GM18951 (cell line): ENCODE results near the gene AKIRIN2.
A peak's percentile ranks its signal among the peaks of the same experiment; 100 is the strongest.
"Not testable (repeated sequence)": the region's sequence is repeated elsewhere in the genome, so short reads cannot be mapped to it uniquely, and the experiment has no call there.

Experiments used
- POLR2A ChIP-seq: IDR thresholded peaks from 4 replicates; pipeline ENCODE4 v1.6.1; 2011; ENCODE audit warnings: mild to moderate bottlenecking; ENCODE audit not compliant: insufficient read length, insufficient read depth; ENCODE audit errors: extremely low read depth
- in situ Hi-C: fragments of 300-500 bp; cut with MboI; formaldehyde crosslinking; loops from one replicate; pipeline ENCODE4 v1.12.0; 2022; ENCODE audit warnings: low sequenced_read_pairs, mixed read lengths, inconsistent platforms; ENCODE audit not compliant: unreplicated experiment

The AKIRIN2 gene

GRCh38 chr6:87706187-87706966 is 4.3 kb upstream of the AKIRIN2 start:
- TF ChIP-seq POLR2A, result no peak
- in situ Hi-C loops, result no loop called here

DNA sequence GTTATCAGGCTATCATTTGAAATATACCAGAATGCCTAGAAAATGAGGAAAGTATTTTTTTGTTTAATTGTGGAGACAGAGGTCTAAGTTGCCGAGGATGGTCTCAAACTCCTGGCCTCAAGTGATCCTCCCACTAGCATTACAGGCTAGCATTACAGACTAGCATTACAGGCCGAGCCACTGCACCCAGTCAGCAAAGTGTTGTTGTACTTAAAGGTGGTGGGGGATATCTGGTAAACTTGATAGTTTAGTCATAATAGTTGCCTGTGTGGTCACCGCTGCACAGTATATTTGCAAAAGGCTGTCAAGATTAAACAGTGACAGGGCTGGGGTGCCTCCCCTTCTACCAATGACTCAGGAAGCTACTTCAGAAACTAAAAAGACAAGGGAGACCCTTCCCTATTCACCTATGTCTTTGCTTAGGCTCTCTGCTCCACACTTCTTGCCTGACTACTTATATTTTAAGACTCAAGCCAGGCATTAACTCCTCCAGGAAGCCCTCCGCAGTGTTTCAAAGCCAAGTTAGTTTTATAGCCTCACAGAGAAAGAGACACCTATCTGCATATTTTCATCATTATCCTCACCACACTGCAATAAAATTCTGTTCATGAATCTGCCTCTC is 3.1 kb upstream of the AKIRIN2 start:
- no peak for TF ChIP-seq POLR2A
- in situ Hi-C loops, result no loop called here

- in situ Hi-C loops, result not testable (repeated sequence)
Measured at GRCh38 chr6:87703039-87703438, 1.0 kb upstream of the AKIRIN2 start.

DNA sequence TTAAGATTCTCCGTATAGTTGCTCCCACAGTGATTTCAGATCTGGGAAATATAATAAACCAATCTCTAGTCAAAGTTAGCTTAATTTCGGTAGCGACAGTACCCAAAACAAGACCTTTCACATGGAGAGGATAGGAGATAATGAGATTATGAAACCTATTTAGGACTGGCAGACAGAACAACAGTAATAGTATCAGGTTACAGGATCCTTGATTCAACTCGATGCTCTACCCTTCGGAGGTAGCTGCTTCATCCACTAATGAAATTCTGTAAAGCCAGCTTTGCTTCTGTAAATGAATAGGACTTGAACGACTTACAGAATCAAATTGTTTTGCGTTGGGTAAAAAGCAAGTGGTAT is 534 bp upstream of the AKIRIN2 start:
- no peak for TF ChIP-seq POLR2A
- in situ Hi-C loops, result no loop called here

- in situ Hi-C loops, result no loop called here
Measured at GRCh38 chr6:87701344-87701675, 723 bp downstream of the AKIRIN2 start.

DNA sequence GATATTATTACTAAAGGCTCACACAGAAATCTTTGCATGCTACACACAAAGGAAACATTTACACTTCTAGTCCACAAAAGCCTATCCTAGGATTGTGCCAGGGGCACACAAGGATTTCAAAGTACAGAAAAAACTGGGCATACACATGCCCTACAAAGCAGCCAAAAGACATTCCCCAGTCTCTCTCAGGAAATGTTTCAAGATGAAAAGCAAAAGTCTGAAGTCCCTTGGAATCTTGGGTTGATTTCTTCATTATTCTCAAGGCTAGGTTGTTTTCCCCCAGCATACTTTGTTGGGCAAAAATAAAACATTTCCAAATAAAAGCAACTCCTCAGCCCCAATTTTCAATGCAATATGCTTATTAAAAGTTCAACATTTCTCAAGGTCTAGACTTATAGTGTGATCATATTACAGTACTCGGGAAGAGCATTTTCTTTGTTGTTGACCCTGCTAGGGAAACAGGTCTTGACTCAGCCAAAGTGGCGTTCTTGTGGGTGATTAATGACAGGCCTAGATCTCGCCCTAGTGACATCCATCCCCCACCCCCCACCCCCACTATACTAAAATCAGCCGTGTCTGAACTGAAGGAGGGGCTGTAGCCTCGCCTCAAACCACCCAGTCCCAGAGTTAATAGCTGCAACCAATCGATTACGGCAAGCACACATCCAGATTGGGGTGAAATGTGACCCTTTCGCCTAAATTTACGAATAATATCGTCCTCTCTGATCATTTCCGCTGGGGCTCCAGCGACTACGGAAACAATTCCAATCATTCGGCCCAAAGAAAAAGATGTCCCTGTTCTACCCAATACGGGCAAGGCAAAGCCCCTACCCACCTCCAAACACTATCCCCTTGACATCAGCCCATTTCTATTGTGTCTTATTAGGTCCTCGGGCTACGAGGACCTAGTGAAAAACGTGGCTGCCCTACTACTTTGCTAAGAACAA is 1.4 kb downstream of the AKIRIN2 start:
- in situ Hi-C loops, result no loop called here
- TF ChIP-seq POLR2A, result peak; percentile 36

More at GRCh38 chr6:87701344-87701675, 723 bp downstream of the AKIRIN2 start:
- no peak for TF ChIP-seq POLR2A

- in situ Hi-C loops, result no loop called here
- no peak for TF ChIP-seq POLR2A
Measured at GRCh38 chr6:87699576-87699975, 2.5 kb downstream of the AKIRIN2 start.

DNA sequence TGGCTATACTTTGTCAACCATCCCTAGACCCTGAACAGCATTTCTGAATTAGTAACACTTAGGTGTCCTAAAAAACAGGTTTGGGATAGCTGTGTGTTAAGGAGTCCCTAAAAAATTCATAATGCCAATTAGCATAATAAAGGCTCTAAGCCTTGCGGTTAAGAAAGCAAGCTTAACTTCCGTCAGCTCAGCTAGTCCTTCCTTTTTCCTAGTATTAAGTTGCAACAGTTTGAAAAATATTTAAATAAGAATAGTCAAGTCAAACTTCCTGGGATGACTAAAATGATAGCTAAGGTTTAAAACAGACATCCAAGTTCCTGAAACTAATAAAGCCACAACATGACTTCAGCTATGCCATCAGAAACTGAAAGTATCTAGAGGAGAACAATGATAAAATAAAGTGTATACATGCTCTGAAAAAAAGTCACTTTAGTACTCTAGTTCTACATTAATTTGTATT is 3.5 kb downstream of the AKIRIN2 start:
- in situ Hi-C loops, result no loop called here
- TF ChIP-seq POLR2A, result no peak

DNA sequence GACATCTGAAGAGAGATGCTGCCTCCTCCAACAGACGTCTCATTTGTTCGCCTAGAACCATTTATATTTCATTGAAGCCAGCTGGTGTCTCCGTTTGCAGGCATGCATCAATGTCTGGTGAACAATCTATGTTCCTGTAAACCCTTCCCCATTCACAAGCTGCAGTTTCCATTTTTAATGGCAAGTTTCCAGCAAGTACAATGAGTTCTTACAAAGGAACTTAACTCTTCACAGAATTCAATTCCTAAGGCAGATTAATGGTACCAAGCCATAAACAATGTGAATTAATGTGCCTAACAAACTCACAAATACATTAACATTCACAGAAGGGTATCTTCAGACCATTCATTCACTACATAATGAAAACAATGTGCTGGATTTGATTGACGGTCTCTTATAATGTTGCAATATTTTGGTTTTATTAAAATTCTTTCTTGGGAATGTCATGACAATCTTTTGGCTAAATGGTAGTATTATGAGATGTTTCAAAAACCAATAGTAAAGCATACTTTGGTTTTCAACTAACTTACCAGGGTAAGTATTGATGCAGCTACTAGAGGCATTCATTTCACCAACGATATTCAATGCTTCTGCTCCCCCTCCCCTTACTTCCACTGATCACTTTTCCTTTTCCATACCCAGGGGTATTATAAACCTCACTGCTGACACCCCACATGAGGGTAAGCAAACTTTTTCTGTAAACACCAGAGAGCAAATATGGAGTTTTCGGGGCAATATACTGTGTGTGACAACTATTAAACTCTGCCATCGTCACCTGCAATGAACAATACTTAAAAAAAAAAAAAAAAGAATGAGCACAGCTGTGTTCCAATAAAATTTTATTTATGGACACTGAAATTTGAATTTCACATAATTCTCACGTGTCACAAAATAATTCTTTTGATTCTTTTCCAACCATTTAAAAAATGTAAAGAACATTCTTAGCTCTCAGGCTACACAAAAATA is 4.2 kb downstream of the AKIRIN2 start:
- TF ChIP-seq POLR2A, result no peak
- in situ Hi-C loops, result no loop called here

DNA sequence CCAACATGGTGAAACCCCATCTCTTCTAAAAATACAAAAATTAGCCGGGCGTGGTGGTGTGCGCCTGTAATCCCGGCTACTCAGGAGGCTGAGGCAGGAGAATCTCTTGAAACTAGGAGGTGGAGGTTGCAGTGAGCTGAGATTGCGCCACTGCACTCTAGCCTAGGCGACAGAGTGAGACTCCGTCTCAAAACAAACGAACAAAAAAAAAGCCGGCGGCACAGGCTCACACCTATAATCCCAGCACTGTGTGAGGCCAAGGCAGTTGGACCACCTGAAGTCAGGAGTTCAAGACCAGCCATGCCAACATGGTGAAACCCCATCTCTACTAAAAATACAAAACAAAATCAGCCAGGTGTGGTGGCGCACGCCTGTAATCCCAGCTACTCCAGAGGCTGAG is 5.2 kb downstream of the AKIRIN2 start:
- in situ Hi-C loops, result not testable (repeated sequence)

DNA sequence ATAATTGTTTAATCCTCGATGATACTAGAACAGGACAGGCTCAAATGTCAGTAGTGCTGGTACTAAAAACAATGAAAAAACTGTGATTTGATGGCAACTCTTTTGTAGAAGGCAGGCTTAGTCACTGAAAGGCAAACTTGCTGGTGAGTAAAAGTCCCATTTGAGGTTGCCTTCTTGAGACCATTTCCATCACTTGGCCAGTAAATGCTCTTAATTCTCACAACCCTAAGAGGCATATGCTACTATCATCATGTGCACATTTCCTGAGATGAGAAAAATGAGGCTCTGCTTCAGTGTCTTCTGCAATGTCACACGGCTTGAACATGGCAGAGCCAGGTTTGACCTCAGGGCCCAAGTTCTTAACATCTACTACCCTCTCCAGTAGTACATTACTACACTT is 9.9 kb downstream of the AKIRIN2 start:
- TF ChIP-seq POLR2A, result no peak

DNA sequence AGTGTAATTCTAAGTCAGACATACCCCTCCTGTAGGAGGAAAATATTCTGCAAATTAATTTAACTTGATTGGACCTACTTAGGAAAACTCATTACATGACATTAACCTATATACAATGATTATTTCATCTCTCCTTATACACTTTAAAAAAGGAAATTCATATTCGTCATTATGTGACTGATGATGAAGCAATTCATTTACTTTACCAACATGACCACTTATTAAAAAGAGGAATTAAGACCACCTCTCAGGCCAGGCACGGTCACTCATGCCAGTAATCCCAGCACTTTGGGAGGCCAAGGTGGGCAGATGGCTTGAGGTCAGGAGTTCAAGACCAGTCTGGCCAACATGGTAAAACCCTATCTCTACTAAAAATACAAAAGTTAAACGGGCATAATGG is 11.6 kb downstream of the AKIRIN2 start:
- in situ Hi-C loops, result no loop called here
- TF ChIP-seq POLR2A, result no peak

More for the DNA sequence above, 9.9 kb downstream of the AKIRIN2 start:
- in situ Hi-C loops, result no loop called here

DNA sequence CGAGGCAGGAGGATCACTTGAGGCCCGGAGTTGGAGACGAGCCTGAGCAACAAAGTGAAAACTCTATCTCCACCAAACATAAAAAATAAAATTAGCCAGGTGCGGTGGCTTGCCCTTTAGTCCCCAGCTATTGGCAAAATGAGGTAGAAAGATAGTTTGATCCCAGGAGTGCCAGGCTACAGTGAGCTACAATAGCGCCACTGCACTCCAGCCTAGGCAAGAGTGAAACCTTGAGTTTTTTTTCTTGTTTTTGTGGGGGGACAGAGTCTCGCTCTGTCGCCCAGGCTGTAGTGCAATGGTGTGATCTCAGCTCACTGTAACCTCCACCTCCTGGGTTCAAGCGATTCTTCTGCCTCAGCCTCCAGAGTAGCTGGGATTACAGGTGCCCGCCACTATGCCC is 14.1 kb downstream of the AKIRIN2 start:
- in situ Hi-C loops, result not testable (repeated sequence)
